Uterus (tissue), 4 donors: ENCODE measurements around the gene GSK3B. TPM values are rescaled to one million over a fixed set of nuclear protein-coding genes. Genes with fewer than 3 reads are reported as not detected.
"Not testable (repeated sequence)": the region's sequence is repeated elsewhere in the genome, so short reads cannot be mapped to it uniquely, and the experiment has no call there.

Experiments used
- DNase-seq, 2 donors: peaks; one replicate each; pipeline ENCODE4 v3.0.0-alpha.2; 2019 to 2020
- H3K27ac ChIP-seq, 2 donors: fragments of 200-600 bp; sonication (generic); 1 replicate in 1 of 2; 2 replicates in 1 of 2; pipeline ENCODE4 v1.5.1; 2016 to 2018
- H3K27me3 ChIP-seq, 2 donors: fragments of 200-600 bp; sonication (generic); one replicate each; pipeline ENCODE4 v1.5.1; 2018 to 2019; ENCODE audit warnings: control low read depth in 1 of 2
- H3K36me3 ChIP-seq, 2 donors: fragments of 200-600 bp; sonication (generic); one replicate each; pipeline ENCODE4 v1.5.1; 2019; ENCODE audit warnings: control low read depth in 1 of 2
- H3K4me1 ChIP-seq, 2 donors: fragments of 200-600 bp; sonication (generic); one replicate each; pipeline ENCODE4 v1.5.1; 2018 to 2019; ENCODE audit warnings: control low read depth in 1 of 2
- H3K4me3 ChIP-seq, 2 donors: fragments of 200-600 bp; sonication (generic); 1 replicate in 1 of 2; 2 replicates in 1 of 2; pipeline ENCODE4 v1.5.1; 2018 to 2019; ENCODE audit warnings: mild to moderate bottlenecking in 1 of 2
- H3K9me3 ChIP-seq, 2 donors: fragments of 200-600 bp; sonication (generic); one replicate each; pipeline ENCODE4 v1.5.1; 2019; ENCODE audit warnings: control low read depth in 1 of 2
- POLR2A ChIP-seq, 2 donors: fragments of 450-650 bp; IDR thresholded peaks; one replicate each; pipeline ENCODE4 v1.6.1; 2016; ENCODE audit warnings: antibody characterized with exemption in 2 of 2, mild to moderate bottlenecking in 1 of 2, moderate library complexity in 1 of 2
- intact Hi-C: fragments of 100-400 bp; cut with DNase I; formaldehyde crosslinking; loops from one replicate; pipeline ENCODE4 v1.15.1; 2023; ENCODE audit warnings: low total_unique reads
- total RNA-seq, 4 donors: library from RNA; depleted of rRNA in 3 of 4; stranded (reverse); fragments of >200 nt in 3 of 4; gene quantifications; one replicate each; pipeline versions ENCODE4 v1.1.0 to v1.2.4, GENCODE V29; 2014 to 2023
- TF ChIP-seq, protein P1 (sequence below), 4 experiments: fragments of 200-600 bp in 2 of 4; fragments of 450-650 bp in 2 of 4; sonication (generic) in 2 of 4; IDR thresholded peaks; one replicate each; pipeline ENCODE4 v1.5.1; 2016 to 2019; ENCODE audit warnings: antibody characterized with exemption in 4 of 4, mild to moderate bottlenecking in 2 of 4, moderate library complexity in 1 of 4
- donor health status: DM: yes; HTN: yes; CAD: no.

GSK3B gene
- total RNA-seq, 4 donors from 2014 or later, result 13.5 to 53.8 (median 31.3) TPM

DNA sequence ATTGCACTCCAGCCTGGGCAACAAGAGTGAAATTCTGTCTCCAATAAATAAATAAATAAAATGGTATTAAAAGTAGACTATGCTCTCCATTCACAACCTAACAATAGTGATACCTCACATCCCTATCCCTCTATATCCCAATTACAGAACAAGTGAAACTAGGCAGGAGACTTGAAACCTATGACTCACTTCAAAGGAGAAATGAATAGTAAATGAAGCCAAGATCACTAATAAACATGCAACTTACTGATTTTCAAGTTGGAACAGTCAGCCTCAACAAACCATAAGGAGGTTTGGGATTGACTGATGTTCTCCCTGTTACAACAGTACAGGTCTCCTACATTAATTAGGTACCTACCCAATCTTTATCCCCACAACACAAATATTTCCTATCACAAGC is 103.4 kb downstream of the GSK3B start:
- Histone ChIP-seq H3K9me3 (peaks cover 0 to 6% of the 10 kb centered on the region in 2 donors), H3K27ac (no peak overlapping the region), H3K4me3 (no peak overlapping the region), H3K27me3 (no peaks in the 10 kb centered on the region), H3K36me3 (no peaks in the 10 kb centered on the region), H3K4me1 (no peaks in the 10 kb centered on the region)
- intact Hi-C loops, result no loop called here
- DNase-seq, result no peak
- TF ChIP-seq, protein P1, sequence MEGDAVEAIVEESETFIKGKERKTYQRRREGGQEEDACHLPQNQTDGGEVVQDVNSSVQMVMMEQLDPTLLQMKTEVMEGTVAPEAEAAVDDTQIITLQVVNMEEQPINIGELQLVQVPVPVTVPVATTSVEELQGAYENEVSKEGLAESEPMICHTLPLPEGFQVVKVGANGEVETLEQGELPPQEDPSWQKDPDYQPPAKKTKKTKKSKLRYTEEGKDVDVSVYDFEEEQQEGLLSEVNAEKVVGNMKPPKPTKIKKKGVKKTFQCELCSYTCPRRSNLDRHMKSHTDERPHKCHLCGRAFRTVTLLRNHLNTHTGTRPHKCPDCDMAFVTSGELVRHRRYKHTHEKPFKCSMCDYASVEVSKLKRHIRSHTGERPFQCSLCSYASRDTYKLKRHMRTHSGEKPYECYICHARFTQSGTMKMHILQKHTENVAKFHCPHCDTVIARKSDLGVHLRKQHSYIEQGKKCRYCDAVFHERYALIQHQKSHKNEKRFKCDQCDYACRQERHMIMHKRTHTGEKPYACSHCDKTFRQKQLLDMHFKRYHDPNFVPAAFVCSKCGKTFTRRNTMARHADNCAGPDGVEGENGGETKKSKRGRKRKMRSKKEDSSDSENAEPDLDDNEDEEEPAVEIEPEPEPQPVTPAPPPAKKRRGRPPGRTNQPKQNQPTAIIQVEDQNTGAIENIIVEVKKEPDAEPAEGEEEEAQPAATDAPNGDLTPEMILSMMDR (IDR thresholded peaks at IDR 0.05), result no peak
- no peak for TF ChIP-seq POLR2A (IDR thresholded peaks at IDR 0.05)

DNA sequence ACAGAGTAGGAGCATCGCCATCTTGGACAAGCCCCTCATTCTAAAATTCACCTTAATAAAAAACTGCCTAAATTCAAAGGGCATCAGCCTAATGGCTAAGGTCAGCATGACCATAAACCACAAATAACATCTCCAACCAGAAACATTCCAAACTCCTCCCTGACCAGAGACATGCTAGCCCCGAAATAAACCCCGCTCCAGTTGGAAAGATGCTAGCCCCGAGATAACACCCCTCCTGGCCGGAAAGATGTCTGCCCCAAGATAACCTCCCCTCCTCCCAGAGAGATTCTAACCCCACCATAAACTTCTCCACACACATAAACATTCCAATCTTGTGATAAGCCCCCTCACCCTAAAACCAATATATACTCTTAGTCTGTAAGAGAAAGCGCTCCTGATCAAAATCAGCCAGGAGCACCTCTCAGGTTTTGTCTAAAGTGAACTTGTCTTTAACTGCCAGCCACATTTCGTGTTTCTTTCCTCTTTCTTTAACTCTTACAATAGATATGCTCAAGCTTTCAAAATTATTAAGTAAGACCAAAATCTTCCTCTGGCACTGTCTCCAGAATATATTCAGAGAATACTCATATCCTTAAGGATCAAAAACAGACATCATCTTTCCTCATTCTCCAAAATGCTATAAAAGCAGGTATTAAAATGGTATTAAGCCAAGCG is 104.1 kb downstream of the GSK3B start:
- no peaks in the 10 kb centered on the region for H3K36me3 ChIP-seq
- intact Hi-C loops, result no loop called here
- H3K27me3 ChIP-seq, result no peaks in the 10 kb centered on the region
- no peak overlapping the region for H3K4me3 ChIP-seq
- peaks cover 0 to 13% of the 10 kb centered on the region in 2 donors for H3K9me3 ChIP-seq
- no peaks in the 10 kb centered on the region for H3K4me1 ChIP-seq
- H3K27ac ChIP-seq, result no peak overlapping the region
- TF ChIP-seq POLR2A (IDR thresholded peaks at IDR 0.05), result no peak
- TF ChIP-seq, protein P1 (IDR thresholded peaks at IDR 0.05), result no peak
- no peak for DNase-seq

DNA sequence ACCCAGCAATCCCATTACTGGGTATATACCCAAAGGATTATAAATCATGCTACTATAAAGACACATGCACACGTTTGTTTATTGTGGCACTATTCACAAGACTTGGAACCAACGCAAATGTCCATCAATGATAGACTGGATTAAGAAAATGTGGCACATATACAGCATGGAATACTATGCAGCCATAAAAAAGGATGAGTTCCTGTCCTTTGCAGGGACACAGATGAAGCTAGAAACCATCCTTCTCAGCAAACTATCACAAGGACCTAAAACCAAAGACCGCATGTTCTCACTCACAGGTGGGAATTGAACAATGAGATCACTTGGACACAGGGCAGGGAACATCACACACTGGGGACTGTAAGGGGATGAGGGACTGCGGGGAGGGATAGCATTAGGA is 107.4 kb downstream of the GSK3B start:
- H3K27me3 ChIP-seq, H3K27ac ChIP-seq, intact Hi-C loops, DNase-seq, H3K4me1 ChIP-seq, H3K36me3 ChIP-seq, H3K4me3 ChIP-seq: not testable (repeated sequence)
- H3K9me3 ChIP-seq, result peaks cover 0 to 15% of the 10 kb centered on the region in 2 donors

DNA sequence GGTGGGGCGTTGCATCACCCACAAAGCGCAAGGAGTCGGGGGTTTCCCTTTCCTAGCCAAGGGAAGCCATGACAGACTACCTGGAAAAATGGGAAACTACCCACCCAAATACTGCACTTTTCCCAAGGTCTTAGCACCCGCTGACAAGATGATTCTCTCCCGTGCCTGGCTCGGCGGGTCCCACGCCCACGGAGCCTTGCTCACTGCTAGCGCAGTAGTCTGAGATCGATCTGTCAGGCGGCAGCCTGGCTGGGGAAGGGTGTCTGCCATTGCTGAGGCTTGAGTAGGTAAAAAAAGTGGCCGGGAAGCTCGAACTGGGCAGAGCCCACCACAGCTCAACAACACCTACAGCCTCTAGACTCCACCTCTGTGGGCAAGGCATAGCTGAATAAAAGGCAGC is 112.9 kb downstream of the GSK3B start:
- no peak overlapping the region for H3K4me3 ChIP-seq
- no peak overlapping the region for H3K27ac ChIP-seq
- intact Hi-C loops, result no loop called here
- no peak for TF ChIP-seq POLR2A (IDR thresholded peaks at IDR 0.05)
- TF ChIP-seq, protein P1 (IDR thresholded peaks at IDR 0.05), result no peak
- H3K4me1 ChIP-seq, result no peaks in the 10 kb centered on the region
- no peaks in the 10 kb centered on the region for H3K27me3 ChIP-seq
- no peaks in the 10 kb centered on the region for H3K36me3 ChIP-seq
- peaks cover 0 to 9% of the 10 kb centered on the region in 2 donors for H3K9me3 ChIP-seq
- no peak for DNase-seq

DNA sequence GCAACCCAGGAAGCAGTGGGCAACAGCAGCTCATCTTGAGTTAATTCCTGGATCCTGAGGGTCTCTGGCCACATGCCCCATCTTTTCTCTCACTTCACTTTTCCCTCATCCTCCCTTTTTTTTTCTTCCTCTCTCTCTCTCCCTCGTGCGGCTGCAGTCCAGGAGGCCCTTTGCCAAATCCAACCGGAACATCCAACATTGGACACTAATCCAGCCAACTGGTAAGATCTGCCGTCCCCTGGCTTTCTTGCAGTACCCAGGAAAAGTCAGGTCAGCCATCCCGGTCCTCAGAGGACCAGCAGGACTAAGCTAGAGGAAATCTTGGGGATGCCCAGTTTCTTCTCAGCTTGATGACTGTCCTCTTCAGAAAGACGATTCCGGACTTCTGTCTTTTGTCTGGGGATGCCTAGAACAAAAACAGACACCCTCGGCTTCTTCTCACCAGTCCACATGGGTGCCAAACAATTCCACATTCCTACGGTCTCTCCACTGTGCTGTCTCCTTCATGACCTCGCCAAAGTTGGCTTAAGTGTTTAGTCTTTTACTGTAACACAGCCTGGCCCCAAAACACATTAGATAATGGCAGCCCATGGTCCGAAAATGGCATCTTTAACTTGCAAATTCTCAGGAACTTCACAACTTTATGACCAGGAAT is 115.6 kb downstream of the GSK3B start:
- TF ChIP-seq POLR2A (IDR thresholded peaks at IDR 0.05), result no peak
- TF ChIP-seq, protein P1 (IDR thresholded peaks at IDR 0.05), result no peak
- Histone ChIP-seq H3K36me3 (no peaks in the 10 kb centered on the region), H3K4me1 (no peaks in the 10 kb centered on the region), H3K4me3 (no peak overlapping the region), H3K27me3 (no peaks in the 10 kb centered on the region), H3K27ac (no peak overlapping the region), H3K9me3 (no peaks in the 10 kb centered on the region)
- DNase-seq, result no peak
- intact Hi-C loops, result no loop called here
